ENCODE results near the gene LIPT2. TPM values are rescaled to one million over a fixed set of nuclear protein-coding genes. Genes with fewer than 3 reads are reported as not detected.

LIPT2 gene
- total RNA-seq, 1 experiment from 2014 or later = 14.4 TPM

GRCh38 chr11:74534216-74534945 is 40.9 kb upstream of the LIPT2 start:
- POLR2A ChIA-PET = interaction anchor here (1.6 kb wide), 1 partner anchor 41 kb away, joined by 6 read pairs; the partner anchor contains the start of gene LIPT2

GRCh38 chr11:74533421-74533820 is 39.9 kb upstream of the LIPT2 start:
- H3K36me3 Mint-ChIP-seq (ENCODE audit: insufficient read depth, unreplicated experiment) = no peaks in the 10 kb centered on the region
- no TSS peak for BruUV-seq (replicated peaks)
- no peak overlapping the region for H3K27ac Mint-ChIP-seq (ENCODE audit: unreplicated experiment)
- H3K27me3 Mint-ChIP-seq (ENCODE audit: insufficient read depth, unreplicated experiment) = no peaks in the 10 kb centered on the region
- no peak for TF ChIP-seq CTCF (IDR thresholded peaks at IDR 0.05; ENCODE audit: insufficient read depth in 1 of 2, low read depth in 1 of 2, low read length in 1 of 2, severe bottlenecking in 1 of 2, unreplicated experiment in 1 of 2)
- Histone ChIP-seq H3K9me3 (peaks cover 12% of the 10 kb centered on the region), H3K4me3 (ENCODE audit: low read depth, low read length) (no peak overlapping the region), H3K36me3 (ENCODE audit: control insufficient read depth, insufficient read depth, low read length) (no peaks in the 10 kb centered on the region), H3K27me3 (replicated peaks; ENCODE audit: control insufficient read depth, insufficient read depth, low read length) (no peaks in the 10 kb centered on the region), H3K4me1 (peaks cover 25% of the 10 kb centered on the region)
- H3K4me3 Mint-ChIP-seq (ENCODE audit: unreplicated experiment) = peak overlapping the region; percentile 10
- H3K4me1 Mint-ChIP-seq (ENCODE audit: low read depth, unreplicated experiment) = peaks cover 32% of the 10 kb centered on the region
- ChIA-PET CTCF (interaction anchor here (1.2 kb wide), 1 partner anchor 40 kb away, joined by 3 read pairs; the partner anchor contains the start of gene LIPT2), POLR2A (no interaction called here)
- intact Hi-C loops (cut with micrococcal nuclease; ENCODE audit: unreplicated experiment) = no loop called here
- no peak for DNase-seq
- H3K9me3 Mint-ChIP-seq (ENCODE audit: unreplicated experiment) = peaks cover 16% of the 10 kb centered on the region

More at GRCh38 chr11:74534216-74534945, 40.9 kb upstream of the LIPT2 start:
- no peaks in the 10 kb centered on the region for H3K36me3 ChIP-seq (ENCODE audit: control insufficient read depth, insufficient read depth, low read length)
- H3K36me3 Mint-ChIP-seq (ENCODE audit: insufficient read depth, unreplicated experiment) = no peaks in the 10 kb centered on the region
- no peak for DNase-seq
- H3K4me1 ChIP-seq = peaks cover 25% of the 10 kb centered on the region
- TF ChIP-seq CTCF (IDR thresholded peaks at IDR 0.05; ENCODE audit: insufficient read depth in 1 of 2, low read depth in 1 of 2, low read length in 1 of 2, severe bottlenecking in 1 of 2, unreplicated experiment in 1 of 2) = no peak
- peak overlapping the region; percentile 19 for H3K4me3 Mint-ChIP-seq (ENCODE audit: unreplicated experiment)
- CTCF ChIA-PET = interaction anchor here (1.2 kb wide), 1 partner anchor 41 kb away, joined by 3 read pairs; the partner anchor contains the start of gene LIPT2
- H3K27me3 Mint-ChIP-seq (ENCODE audit: insufficient read depth, unreplicated experiment) = no peaks in the 10 kb centered on the region
- peaks cover 12% of the 10 kb centered on the region for H3K9me3 ChIP-seq
- H3K27ac Mint-ChIP-seq (ENCODE audit: unreplicated experiment) = peak overlapping the region; percentile 82
- intact Hi-C loops (cut with micrococcal nuclease; ENCODE audit: unreplicated experiment) = no loop called here
- BruUV-seq (replicated peaks) = no TSS peak
- no peaks in the 10 kb centered on the region for H3K27me3 ChIP-seq (replicated peaks; ENCODE audit: control insufficient read depth, insufficient read depth, low read length)
- peaks cover 32% of the 10 kb centered on the region for H3K4me1 Mint-ChIP-seq (ENCODE audit: low read depth, unreplicated experiment)
- H3K4me3 ChIP-seq (ENCODE audit: low read depth, low read length) = no peak overlapping the region
- peaks cover 26% of the 10 kb centered on the region for H3K9me3 Mint-ChIP-seq (ENCODE audit: unreplicated experiment)

GRCh38 chr11:74532501-74533246 is 39.1 kb upstream of the LIPT2 start:
- BruUV-seq (replicated peaks) = no TSS peak
- Mint-ChIP-seq H3K9me3 (ENCODE audit: unreplicated experiment) (peaks cover 9% of the 10 kb centered on the region), H3K4me3 (ENCODE audit: unreplicated experiment) (no peak overlapping the region), H3K27ac (ENCODE audit: unreplicated experiment) (no peak overlapping the region), H3K36me3 (ENCODE audit: insufficient read depth, unreplicated experiment) (no peaks in the 10 kb centered on the region), H3K27me3 (ENCODE audit: insufficient read depth, unreplicated experiment) (no peaks in the 10 kb centered on the region), H3K4me1 (ENCODE audit: low read depth, unreplicated experiment) (peaks cover 32% of the 10 kb centered on the region)
- Histone ChIP-seq H3K36me3 (ENCODE audit: control insufficient read depth, insufficient read depth, low read length) (no peaks in the 10 kb centered on the region), H3K4me3 (ENCODE audit: low read depth, low read length) (no peak overlapping the region), H3K27me3 (replicated peaks; ENCODE audit: control insufficient read depth, insufficient read depth, low read length) (no peaks in the 10 kb centered on the region), H3K9me3 (peaks cover 9% of the 10 kb centered on the region), H3K4me1 (peaks cover 25% of the 10 kb centered on the region)
- ChIA-PET CTCF (no interaction called here), POLR2A (no interaction called here)
- no peak for TF ChIP-seq CTCF (IDR thresholded peaks at IDR 0.05; ENCODE audit: insufficient read depth in 1 of 2, low read depth in 1 of 2, low read length in 1 of 2, severe bottlenecking in 1 of 2, unreplicated experiment in 1 of 2)
- peak in 1 of 2 experiments; percentile 55 for DNase-seq
- intact Hi-C loops (cut with micrococcal nuclease; ENCODE audit: unreplicated experiment) = no loop called here
